GM23248 (cell line): ENCODE measurements around the gene THEM4. TPM values are rescaled to one million over a fixed set of nuclear protein-coding genes. Genes with fewer than 3 reads are reported as not detected.

Source experiments
- DNase-seq: peaks from one replicate; pipeline ENCODE4 v3.0.0-alpha.2; 2015
- H2AFZ ChIP-seq: fragments of 200-600 bp; sonication (generic); 2 replicates; pipeline ENCODE4 v1.6.1; 2016; ENCODE audit warnings: antibody characterized with exemption
- H3F3A ChIP-seq: fragments of 200-600 bp; sonication (generic); 2 replicates; pipeline ENCODE4 v1.6.1; 2016; ENCODE audit warnings: mild to moderate bottlenecking, antibody characterized with exemption, mixed run types; ENCODE audit not compliant: insufficient read depth
- H3K27ac ChIP-seq: fragments of 200-600 bp; sonication (generic); 2 replicates; pipeline ENCODE4 v1.5.1; 2016; ENCODE audit warnings: mild to moderate bottlenecking
- H3K27me3 ChIP-seq: fragments of 200-600 bp; sonication (generic); replicated peaks from 2 replicates; pipeline ENCODE4 v1.6.1; 2016; ENCODE audit warnings: mild to moderate bottlenecking; ENCODE audit not compliant: insufficient read depth
- H3K36me3 ChIP-seq: fragments of 200-600 bp; sonication (generic); 2 replicates; pipeline ENCODE4 v1.6.1; 2016; ENCODE audit warnings: low read depth, mild to moderate bottlenecking
- H3K4me1 ChIP-seq: fragments of 200-600 bp; sonication (generic); 2 replicates; pipeline ENCODE4 v1.6.1; 2016; ENCODE audit warnings: mild to moderate bottlenecking; ENCODE audit not compliant: insufficient read depth
- H3K4me2 ChIP-seq: fragments of 200-600 bp; sonication (generic); one replicate; pipeline ENCODE4 v1.6.1; 2016; ENCODE audit warnings: mild to moderate bottlenecking; ENCODE audit not compliant: unreplicated experiment
- H3K4me3 ChIP-seq: fragments of 200-600 bp; sonication (generic); 2 replicates; pipeline ENCODE4 v1.5.1; 2016; ENCODE audit warnings: mild to moderate bottlenecking
- H3K79me2 ChIP-seq: fragments of 200-600 bp; sonication (generic); 2 replicates; pipeline ENCODE4 v1.6.1; 2016; ENCODE audit warnings: mild to moderate bottlenecking; ENCODE audit not compliant: insufficient read depth
- H3K9ac ChIP-seq: fragments of 200-600 bp; sonication (generic); 2 replicates; pipeline ENCODE4 v1.6.1; 2016; ENCODE audit warnings: mild to moderate bottlenecking
- H3K9me2 ChIP-seq: fragments of 200-600 bp; sonication (generic); 2 replicates; pipeline ENCODE4 v1.6.1; 2016; ENCODE audit warnings: mixed run types, mild to moderate bottlenecking, moderate library complexity; ENCODE audit not compliant: insufficient read depth
- H3K9me3 ChIP-seq: fragments of 200-600 bp; sonication (generic); one replicate; pipeline ENCODE4 v1.6.1; 2017; ENCODE audit warnings: low read depth
- H4K20me1 ChIP-seq: fragments of 200-600 bp; sonication (generic); 2 replicates; pipeline ENCODE4 v1.6.0; 2016; ENCODE audit not compliant: insufficient read depth
- EZH2 ChIP-seq: fragments of 200-600 bp; sonication (generic); IDR thresholded peaks from 2 replicates; pipeline ENCODE4 v1.6.1; 2018; ENCODE audit warnings: antibody characterized with exemption, mild to moderate bottlenecking; ENCODE audit not compliant: insufficient read depth, poor library complexity, severe bottlenecking
- EZH2phosphoT487 ChIP-seq: fragments of 200-600 bp; sonication (generic); IDR thresholded peaks from 2 replicates; pipeline ENCODE4 v1.6.1; 2018; ENCODE audit warnings: antibody characterized with exemption, moderate library complexity, mild to moderate bottlenecking, low read depth; ENCODE audit not compliant: insufficient read depth
- WGBS, 2 experiments: methylation state at CpG; one replicate each; pipeline ENCODE4 v1.1.6; 2015 to 2017; ENCODE audit warnings: low lambda C conversion rate in 2 of 2, low coverage in 1 of 2; ENCODE audit errors: missing lambda C conversion rate in 2 of 2; 5-methylcytosine and 5-hydroxymethylcytosine counted together
- in situ Hi-C: fragments of 300-500 bp; cut with MboI; formaldehyde crosslinking; loops from 2 replicates; pipeline ENCODE4 v1.15.0; 2020
- polyA plus RNA-seq: library from polyadenylated mRNA; unstranded; fragments of >200 nt; fragmentation: Nextera tagmentation; extraction: Ambion mirVana; gene quantifications from 2 replicates; pipeline ENCODE4 v1.2.1, GENCODE V29; 2016
- total RNA-seq: library from RNA; depleted of rRNA; stranded (reverse); fragments of >200 nt; shearing (Covaris generic); gene quantifications from 2 replicates; pipeline ENCODE4 v1.2.3, GENCODE V29; 2014

Gene THEM4
- total and polyA plus RNA-seq, 2 experiments from 2014 or later, result 14.6 to 17.9 TPM

- no peak overlapping the region for H3K27ac ChIP-seq
- H3K4me1 ChIP-seq, result peaks cover 5% of the 10 kb centered on the region
- no peak overlapping the region for H3K9ac ChIP-seq
- DNase-seq, result no peak
- H3K27me3 ChIP-seq, result no peaks in the 10 kb centered on the region
- WGBS, 2 experiments, result 52 to 53% methylated on average over 2 of the region's 2 CpGs
- no peaks in the 10 kb centered on the region for H3K9me2 ChIP-seq
- no peak overlapping the region for H3K4me3 ChIP-seq
- TF ChIP-seq EZH2 (no peak), EZH2phosphoT487 (no peak)
- no peak overlapping the region for H3K4me2 ChIP-seq
- no peaks in the 10 kb centered on the region for H3K79me2 ChIP-seq
- H3F3A ChIP-seq, result no peaks in the 10 kb centered on the region; the same call in 1 of the 2 replicates
- no peaks in the 10 kb centered on the region for H3K36me3 ChIP-seq
- H4K20me1 ChIP-seq, result no peaks in the 10 kb centered on the region
- H3K9me3 ChIP-seq, result no peaks in the 10 kb centered on the region
- no peak overlapping the region for H2AFZ ChIP-seq
- in situ Hi-C loops, result no loop called here
Observed at GRCh38 chr1:151935894-151936602, 26.7 kb upstream of the THEM4 start.

GRCh38 chr1:151935154-151935553 lies 25.8 kb upstream of the THEM4 start:
- in situ Hi-C loops, result no loop called here
- no peak for DNase-seq
- H3K4me2 ChIP-seq, result no peak overlapping the region

GRCh38 chr1:151934048-151934493 lies 24.8 kb upstream of the THEM4 start:
- H3K9me3 ChIP-seq, result no peaks in the 10 kb centered on the region
- no peak overlapping the region for H3K4me3 ChIP-seq
- no peaks in the 10 kb centered on the region for H3K9me2 ChIP-seq
- H3K79me2 ChIP-seq, result no peaks in the 10 kb centered on the region
- 61 to 63% methylated on average over 3 of the region's 3 CpGs for WGBS, 2 experiments
- in situ Hi-C loops, result loop anchor here (5.0 kb wide), 1 partner anchor 63 kb away; no protein-coding TSS in a partner anchor
- DNase-seq, result peak; percentile 74
- no peak overlapping the region for H3K4me2 ChIP-seq
- no peaks in the 10 kb centered on the region for H3K4me1 ChIP-seq
- no peak overlapping the region for H3K9ac ChIP-seq
- H3K27me3 ChIP-seq, result no peaks in the 10 kb centered on the region
- no peaks in the 10 kb centered on the region for H3F3A ChIP-seq
- H2AFZ ChIP-seq, result no peak overlapping the region
- no peaks in the 10 kb centered on the region for H4K20me1 ChIP-seq
- TF ChIP-seq EZH2, result no peak
- no peak for TF ChIP-seq EZH2phosphoT487
- no peaks in the 10 kb centered on the region for H3K36me3 ChIP-seq
- H3K27ac ChIP-seq, result no peak overlapping the region

More at GRCh38 chr1:151935154-151935553, 25.8 kb upstream of the THEM4 start:
- no peaks in the 10 kb centered on the region for H4K20me1 ChIP-seq
- TF ChIP-seq EZH2 (no peak), EZH2phosphoT487 (no peak)
- no peaks in the 10 kb centered on the region for H3K4me1 ChIP-seq
- H3K9me3 ChIP-seq, result no peaks in the 10 kb centered on the region
- H3K27me3 ChIP-seq, result no peaks in the 10 kb centered on the region
- H2AFZ ChIP-seq, result no peak overlapping the region
- no peaks in the 10 kb centered on the region for H3K9me2 ChIP-seq
- no peak overlapping the region for H3K9ac ChIP-seq
- H3K36me3 ChIP-seq, result no peaks in the 10 kb centered on the region
- H3K27ac ChIP-seq, result no peak overlapping the region
- no peak overlapping the region for H3K4me3 ChIP-seq
- no peaks in the 10 kb centered on the region for H3F3A ChIP-seq
- WGBS, 2 experiments, result 62 to 63% methylated on average over 3 of the region's 3 CpGs
- H3K79me2 ChIP-seq, result no peaks in the 10 kb centered on the region

GRCh38 chr1:151924691-151925587 lies 15.6 kb upstream of the THEM4 start:
- Histone ChIP-seq H3K9ac (no peak overlapping the region), H3K4me1 (no peaks in the 10 kb centered on the region), H3K4me3 (no peak overlapping the region), H3K4me2 (no peak overlapping the region), H2AFZ (no peak overlapping the region), H3K9me2 (no peaks in the 10 kb centered on the region), H3K27ac (no peak overlapping the region), H3K9me3 (no peaks in the 10 kb centered on the region), H3K79me2 (no peaks in the 10 kb centered on the region), H3K27me3 (no peaks in the 10 kb centered on the region), H3K36me3 (no peaks in the 10 kb centered on the region), H3F3A (no peaks in the 10 kb centered on the region), H4K20me1 (no peaks in the 10 kb centered on the region)
- no peak for DNase-seq
- TF ChIP-seq EZH2 (no peak), EZH2phosphoT487 (no peak)
- WGBS, 2 experiments, result 79 to 82% methylated on average over 1 of the region's 1 CpG
- in situ Hi-C loops, result no loop called here
